Amniotic epithelial cell (primary cell): ENCODE data around the gene EXOC4.
A peak's percentile ranks its signal among the peaks of the same experiment; 100 is the strongest.

ENCODE experiments used
- DNase-seq: peaks from one replicate; pipeline ENCODE4 v3.0.0-alpha.2; 2010; ENCODE audit warnings: low read depth

EXOC4 gene

GRCh38 chr7:133364959-133365690, 112.2 kb downstream of the EXOC4 start:
- DNase-seq, result no peak

DNA sequence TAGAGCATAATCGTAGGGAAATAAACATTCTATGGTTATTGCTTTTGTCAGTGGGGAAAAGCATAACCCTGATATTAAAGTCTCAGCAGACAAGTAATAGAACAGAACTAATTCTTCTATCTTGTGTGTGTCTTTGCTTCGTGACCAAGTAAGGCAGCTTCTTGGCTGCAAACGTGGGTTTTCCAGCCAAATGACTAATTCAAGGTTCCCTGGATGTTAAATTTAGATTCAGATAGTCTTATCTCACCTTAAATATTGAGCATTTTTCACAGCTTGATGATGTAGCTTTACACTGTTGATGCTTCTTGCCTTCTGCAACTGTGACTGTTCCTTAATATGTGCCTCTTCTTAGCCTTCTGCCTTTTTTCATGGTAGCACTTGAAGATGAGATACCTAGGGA, 113.0 kb downstream of the EXOC4 start:
- peak; percentile 56 for DNase-seq

DNA sequence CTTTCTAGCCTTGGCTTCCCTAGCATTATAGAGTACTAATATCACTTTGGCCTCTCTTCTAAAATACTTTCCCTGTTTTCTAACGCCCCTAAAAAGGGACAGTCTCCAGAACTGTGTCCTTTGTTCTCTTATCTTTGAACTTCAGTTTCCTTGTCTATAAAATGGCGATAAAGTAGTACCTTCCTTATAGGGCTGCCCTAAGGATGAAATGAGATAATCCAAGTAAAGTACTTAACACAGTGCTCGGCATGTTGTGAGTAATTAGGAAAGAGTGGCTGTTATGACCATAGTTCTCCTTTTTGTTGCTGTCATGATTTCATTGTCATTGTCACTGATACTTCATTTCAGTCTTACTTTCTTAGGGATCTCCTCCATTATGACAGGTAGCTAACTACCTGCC, 114.7 kb downstream of the EXOC4 start:
- no peak for DNase-seq

- no peak for DNase-seq
Observed at GRCh38 chr7:133369130-133369529, 116.3 kb downstream of the EXOC4 start.

DNA sequence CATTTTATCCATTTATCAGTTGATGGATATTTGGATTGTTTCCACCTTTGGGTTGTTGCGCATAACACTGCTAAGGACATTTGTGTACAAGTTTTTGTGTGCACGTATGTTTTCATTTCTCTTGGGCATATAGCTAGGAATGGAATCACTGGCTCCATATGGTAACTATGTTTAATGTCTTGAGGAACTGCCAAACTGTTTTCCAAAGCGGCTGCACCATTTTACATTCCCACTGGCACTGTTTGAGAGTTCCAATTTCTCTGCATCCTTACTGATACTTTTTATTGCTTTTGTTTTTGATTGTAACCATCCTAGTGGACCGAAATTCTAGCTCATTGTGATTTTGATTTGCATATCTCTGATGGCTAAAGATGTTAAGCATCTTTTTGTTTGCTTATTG, 118.7 kb downstream of the EXOC4 start:
- no peak for DNase-seq

DNA sequence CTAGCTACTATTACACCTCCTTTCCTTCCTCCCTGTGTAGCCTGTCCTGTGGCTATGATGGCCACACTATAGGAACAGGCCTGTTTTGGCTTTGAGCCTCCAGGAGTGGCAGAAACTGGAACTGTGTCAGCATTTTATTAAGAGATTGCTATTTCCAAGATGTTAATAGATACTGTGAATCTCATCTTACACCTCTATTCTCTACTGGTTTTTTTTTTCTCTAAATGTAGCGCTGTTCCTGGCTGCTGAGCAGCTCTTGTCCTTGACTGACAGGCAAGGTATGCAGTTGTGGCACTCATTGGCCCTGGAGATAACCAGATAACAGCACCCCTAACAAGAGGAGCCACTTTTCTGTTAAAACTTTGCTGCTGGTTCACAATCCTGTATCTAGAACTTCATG, 119.5 kb downstream of the EXOC4 start:
- DNase-seq, result no peak

DNA sequence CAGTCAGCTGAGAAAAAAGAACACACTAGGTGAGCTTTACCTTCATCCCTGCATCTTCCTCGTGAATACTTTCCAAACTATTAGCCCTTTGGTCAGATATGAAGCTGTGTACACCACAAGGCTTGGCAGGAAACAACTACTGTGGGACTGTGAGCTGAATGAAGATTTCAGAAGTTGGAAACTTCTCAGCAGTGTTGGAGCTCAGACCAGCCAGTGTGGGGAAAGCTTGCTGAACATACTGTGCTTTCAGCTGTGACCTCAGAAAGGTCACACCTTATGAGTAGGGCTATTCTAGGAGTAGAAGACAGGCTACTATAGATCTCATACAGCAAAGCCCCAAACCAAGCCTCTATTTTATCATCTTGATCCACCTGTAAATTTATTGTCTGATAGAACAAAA, 123.6 kb downstream of the EXOC4 start:
- no peak for DNase-seq

DNA sequence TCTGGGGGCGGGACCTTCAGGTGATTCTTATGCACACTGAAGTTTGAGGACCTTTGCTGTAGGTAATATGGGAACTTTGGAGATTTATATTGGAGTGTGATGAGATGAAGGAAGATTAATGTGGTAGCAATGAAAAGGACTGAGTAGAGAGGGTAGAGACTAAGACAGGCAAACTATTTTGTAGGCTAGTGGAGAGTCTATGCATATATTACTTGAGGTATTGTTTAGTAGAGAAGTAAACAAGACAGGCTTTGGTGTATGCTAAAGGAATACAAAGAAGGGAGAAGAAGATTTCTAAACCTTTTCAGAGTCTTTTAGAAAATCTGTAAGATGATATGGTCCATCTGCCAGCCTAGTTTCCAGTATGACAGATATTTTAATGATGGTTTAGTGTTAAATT, 129.1 kb downstream of the EXOC4 start:
- no peak for DNase-seq

DNA sequence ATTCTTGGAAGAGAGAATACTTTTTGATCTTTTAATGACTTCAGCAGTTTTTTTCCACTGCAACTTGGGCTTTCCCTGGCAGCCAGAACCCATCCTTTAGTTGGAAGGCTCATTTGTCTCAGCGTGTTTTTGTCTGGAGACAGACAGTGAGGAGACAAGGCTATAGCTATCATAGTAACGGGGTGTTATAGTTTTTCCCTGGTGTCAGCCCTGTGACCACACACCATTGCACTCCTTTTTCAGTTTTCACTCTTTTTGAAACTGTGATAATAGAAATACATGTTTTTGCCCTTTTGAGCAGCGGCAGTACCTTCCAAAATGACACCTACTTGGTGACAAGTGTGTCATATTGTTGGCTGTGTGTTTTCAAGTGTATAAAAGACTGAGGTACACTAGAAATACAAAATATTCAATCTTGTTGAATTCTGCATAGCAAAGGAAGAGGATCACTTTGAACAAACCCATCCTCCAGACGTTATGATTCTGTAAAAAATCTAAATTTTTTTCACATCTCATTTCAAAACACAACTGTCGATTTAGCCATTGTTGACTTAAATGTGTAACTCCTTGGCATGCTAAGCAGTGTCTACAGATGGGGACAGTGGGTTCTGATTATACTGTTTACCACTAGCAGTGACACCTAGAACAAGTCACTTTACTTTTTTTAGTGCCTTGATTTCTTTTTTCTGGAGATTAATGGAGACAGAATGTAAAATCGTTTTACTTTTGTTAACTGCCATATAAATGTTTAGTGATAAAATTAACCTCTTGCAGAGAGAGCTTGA, 130.1 kb downstream of the EXOC4 start:
- no peak for DNase-seq

- DNase-seq, result no peak
Observed at GRCh38 chr7:133386205-133386604, 133.3 kb downstream of the EXOC4 start.

- no peak for DNase-seq
Observed at GRCh38 chr7:133389727-133390126, 136.8 kb downstream of the EXOC4 start.

GRCh38 chr7:133391206-133391605, 138.3 kb downstream of the EXOC4 start:
- no peak for DNase-seq

- DNase-seq, result no peak
Observed at GRCh38 chr7:133394369-133394768, 141.5 kb downstream of the EXOC4 start.

DNA sequence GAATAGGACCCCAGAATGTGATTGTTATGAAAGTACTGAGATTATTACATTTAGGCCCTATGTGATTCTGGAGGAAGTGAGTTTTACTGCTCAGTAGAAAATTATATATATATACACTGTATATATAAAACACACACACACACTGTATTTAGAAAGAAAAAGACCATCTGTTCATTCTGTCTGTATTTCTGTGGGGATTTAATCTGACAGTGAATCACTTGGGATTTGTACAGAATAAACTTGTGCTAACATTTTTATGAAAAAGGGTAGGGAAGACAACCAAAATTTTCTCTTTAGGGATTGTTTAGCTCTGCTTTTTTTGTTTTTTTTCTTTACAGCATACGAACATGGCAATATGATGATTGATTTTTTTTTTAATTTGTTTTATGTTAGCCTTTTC, 142.7 kb downstream of the EXOC4 start:
- no peak for DNase-seq

DNA sequence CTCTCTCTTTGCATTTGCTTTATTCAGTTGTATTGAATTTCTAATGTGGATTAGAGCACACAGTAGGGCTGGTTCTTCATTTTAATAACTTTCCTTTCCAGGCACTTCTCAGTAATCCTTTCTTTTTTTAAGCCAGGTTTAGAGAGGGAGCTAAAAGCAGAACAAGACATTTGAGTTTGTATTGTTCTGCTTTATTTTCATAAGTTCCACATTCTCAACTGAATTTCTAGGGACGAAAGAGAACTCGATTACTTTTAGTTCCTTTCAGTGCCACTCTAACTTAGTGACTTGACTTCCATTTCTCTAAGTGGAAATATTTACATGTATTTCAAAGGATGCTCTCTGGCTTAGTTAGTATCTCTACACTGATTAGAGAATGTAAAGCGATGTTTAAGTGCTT, 145.6 kb downstream of the EXOC4 start:
- no peak for DNase-seq

- no peak for DNase-seq
Observed at GRCh38 chr7:133401225-133401624, 148.3 kb downstream of the EXOC4 start.

GRCh38 chr7:133408212-133408611, 155.3 kb downstream of the EXOC4 start:
- no peak for DNase-seq

DNA sequence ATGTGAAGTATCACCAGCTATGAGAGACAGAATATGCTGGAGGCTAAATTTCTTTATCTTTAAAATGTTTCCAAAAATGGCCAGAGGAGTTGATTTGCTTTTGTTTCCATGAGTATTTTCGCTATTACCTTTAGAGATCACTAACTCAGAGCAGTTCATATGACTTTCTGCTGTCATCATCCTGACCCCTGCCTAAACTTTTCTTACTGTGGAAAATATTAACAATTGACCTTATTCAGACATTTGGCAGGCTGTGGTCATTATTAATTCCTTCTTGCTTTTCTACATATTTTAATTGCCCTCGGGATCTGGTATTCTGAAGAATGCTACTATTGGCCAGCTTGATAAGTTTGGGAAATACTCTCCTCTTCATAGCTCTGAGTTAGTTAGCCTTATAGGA, 156.5 kb downstream of the EXOC4 start:
- DNase-seq, result no peak

GRCh38 chr7:133409966-133410365, 157.1 kb downstream of the EXOC4 start:
- no peak for DNase-seq

DNA sequence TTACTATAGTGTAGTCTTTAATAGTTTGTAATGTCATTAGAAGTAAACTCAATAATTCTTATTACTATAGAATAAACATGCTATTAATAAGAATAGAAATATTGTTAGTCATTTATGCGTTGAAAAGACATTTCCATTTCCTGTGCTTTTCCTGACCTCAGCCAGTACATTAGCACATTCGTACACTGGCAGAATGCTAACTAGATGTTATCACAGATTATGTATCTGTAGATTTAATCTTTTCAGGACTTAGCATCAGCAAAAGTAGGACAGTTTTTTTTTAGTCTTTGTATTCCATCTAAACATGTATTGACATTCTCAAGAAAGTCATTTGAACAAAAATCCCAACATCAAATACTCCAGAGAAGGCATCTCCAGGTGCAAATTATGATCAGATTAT, 158.5 kb downstream of the EXOC4 start:
- no peak for DNase-seq

DNA sequence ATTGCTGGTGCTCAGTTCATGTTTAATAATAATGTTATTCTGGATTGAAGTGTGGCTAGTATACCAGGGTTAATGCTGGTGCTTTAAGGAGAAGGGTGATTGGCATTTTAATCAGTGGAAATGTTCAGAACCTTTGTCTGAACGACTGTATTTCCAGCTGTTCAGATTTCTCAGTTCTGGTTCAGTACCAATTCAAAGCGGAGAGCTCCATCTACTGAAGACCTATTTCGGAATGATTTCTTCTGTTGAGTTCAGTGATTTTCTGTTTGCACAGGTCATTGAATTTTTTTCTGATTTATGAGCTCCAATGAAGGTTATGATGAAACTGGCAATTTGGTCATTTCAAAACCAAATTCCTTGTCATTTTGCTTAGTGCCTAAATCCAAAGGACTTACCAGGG, 160.1 kb downstream of the EXOC4 start:
- DNase-seq, result peak; percentile 8

DNA sequence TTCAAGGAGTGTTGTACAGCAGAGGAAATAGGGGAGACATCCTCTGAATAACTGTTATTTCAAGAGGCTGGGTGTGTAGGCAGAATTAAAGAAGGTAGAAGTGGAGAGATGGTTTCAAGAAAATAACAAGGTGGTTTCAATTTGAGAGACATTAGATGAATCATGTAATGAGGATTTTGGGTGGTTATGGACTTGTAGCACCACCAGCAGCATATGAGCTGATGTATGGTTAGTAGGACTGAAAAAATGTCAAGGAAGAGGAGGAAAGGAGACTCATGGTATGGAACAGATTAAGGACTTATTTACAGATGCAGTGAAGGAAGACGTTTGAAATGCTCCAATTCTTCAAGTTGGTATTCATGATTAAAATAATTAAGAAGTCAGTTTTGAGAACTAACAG, 166.2 kb downstream of the EXOC4 start:
- no peak for DNase-seq

DNA sequence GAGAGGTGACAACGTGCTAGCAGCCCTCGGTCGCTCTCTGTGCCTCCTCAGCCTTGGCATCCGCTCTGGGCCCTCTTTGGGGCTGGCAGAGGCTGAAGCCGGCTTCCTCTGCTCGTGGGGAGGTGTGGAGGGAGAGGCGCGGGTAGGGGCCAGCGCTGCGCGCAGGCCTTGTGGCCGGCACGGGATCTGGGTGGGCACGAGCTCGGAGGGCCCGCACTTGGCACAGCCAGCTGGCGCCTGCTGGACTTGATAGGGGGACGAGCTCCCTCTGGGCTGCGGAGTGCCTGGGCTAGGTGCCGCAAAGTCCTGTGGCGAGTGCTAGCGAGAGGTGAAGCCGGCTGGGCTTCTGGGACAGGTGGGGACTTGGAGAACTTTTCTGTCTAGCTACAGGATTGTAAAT, 170.7 kb downstream of the EXOC4 start:
- DNase-seq, result no peak

- no peak for DNase-seq
Observed at GRCh38 chr7:133428326-133428725, 175.4 kb downstream of the EXOC4 start.
